ENCODE results near the gene CAPN1. TPM values are rescaled to one million over a fixed set of nuclear protein-coding genes. Genes with fewer than 3 reads are reported as not detected.
A peak's percentile ranks its signal among the peaks of the same experiment; 100 is the strongest.

Gene CAPN1
- total RNA-seq, 2 donors from 2014 or later: 325 to 416 TPM

- no peak for TF ChIP-seq CTCF (IDR thresholded peaks at IDR 0.05)
- DNase-seq: no peak
- Histone ChIP-seq H3K36me3 (peaks cover 18% of the 10 kb centered on the region), H3K4me3 (no peak overlapping the region), H3K4me1 (peaks cover 12% of the 10 kb centered on the region), H3K27ac (no peak overlapping the region), H3K27me3 (no peaks in the 10 kb centered on the region), H3K9me3 (no peaks in the 10 kb centered on the region), H3K9ac (ENCODE audit: low read depth in 2 of 2, low read length in 2 of 2) (no peak overlapping the region)
- intact Hi-C loops (cut with DNase I): loop anchor here (5.0 kb wide), 2 partner anchors 47 to 62 kb away; partner anchors contain the start of genes FAU and MRPL49
These were observed 2.4 kb downstream of the CAPN1 start for GRCh38 chr11:65184146-65184545.

DNA sequence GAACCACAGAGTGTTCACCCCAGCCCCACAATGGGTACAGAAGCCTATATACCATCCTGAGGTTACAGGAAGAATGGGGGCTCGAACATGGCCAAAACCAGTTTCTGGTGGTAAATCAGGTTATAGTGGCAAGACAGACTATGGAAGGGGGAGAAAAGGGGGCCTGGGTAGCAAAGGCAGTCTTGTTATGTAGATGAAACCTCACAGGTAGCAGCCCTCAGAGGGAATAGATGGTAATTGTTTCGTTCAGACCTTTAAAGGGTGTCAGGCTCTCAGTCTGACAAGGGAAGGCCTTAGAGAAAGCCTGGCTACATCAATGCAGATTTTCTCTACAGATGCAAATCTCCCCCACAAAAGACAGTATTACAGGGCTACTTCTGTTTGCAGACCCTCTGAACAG is 3.4 kb downstream of the CAPN1 start:
- no peak for TF ChIP-seq CTCF (IDR thresholded peaks at IDR 0.05)
- intact Hi-C loops (cut with DNase I): no loop called here
- Histone ChIP-seq H3K27ac (no peak overlapping the region), H3K27me3 (no peaks in the 10 kb centered on the region), H3K9me3 (no peaks in the 10 kb centered on the region), H3K9ac (ENCODE audit: low read depth in 2 of 2, low read length in 2 of 2) (no peak overlapping the region), H3K4me1 (peaks cover 12% of the 10 kb centered on the region), H3K36me3 (peaks cover 18% of the 10 kb centered on the region), H3K4me3 (no peak overlapping the region)
- no peak for DNase-seq

DNA sequence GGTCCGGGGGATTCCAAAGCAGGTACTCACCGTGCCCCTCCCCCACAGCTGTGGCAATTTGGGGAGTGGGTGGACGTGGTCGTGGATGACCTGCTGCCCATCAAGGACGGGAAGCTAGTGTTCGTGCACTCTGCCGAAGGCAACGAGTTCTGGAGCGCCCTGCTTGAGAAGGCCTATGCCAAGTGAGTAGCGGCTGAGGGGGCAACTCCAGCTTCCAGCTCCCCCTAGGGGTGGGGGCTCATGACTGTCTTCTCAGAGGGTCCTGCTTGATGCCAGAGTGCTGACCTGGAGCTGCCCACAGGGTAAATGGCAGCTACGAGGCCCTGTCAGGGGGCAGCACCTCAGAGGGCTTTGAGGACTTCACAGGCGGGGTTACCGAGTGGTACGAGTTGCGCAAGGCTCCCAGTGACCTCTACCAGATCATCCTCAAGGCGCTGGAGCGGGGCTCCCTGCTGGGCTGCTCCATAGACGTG is 4.2 kb downstream of the CAPN1 start:
- Histone ChIP-seq H3K4me3 (no peak overlapping the region), H3K36me3 (peaks cover 18% of the 10 kb centered on the region), H3K27me3 (no peaks in the 10 kb centered on the region), H3K9me3 (no peaks in the 10 kb centered on the region), H3K9ac (ENCODE audit: low read depth in 2 of 2, low read length in 2 of 2) (no peak overlapping the region), H3K27ac (no peak overlapping the region), H3K4me1 (peaks cover 12% of the 10 kb centered on the region)
- DNase-seq: no peak
- intact Hi-C loops (cut with DNase I): no loop called here
- TF ChIP-seq CTCF (IDR thresholded peaks at IDR 0.05): no peak

DNA sequence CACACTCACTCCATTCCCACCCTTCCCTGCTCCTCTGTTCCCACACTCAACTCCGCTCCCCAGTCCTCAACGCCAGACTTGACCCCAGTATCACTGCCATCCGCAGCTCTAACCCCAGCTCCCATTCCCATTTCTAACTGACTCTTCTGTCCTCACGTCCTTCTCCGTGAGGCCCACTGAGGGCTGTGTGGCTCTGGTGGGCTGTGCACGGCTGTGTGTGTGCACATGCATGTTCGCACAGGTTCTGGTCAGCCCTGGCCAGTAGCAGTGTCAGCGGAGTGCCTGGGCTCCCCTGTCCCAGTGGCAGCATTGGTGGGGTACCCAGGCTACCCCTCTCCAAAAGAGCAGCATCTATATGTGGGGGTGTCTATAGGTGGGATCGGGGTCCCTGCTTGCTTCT is 5.0 kb downstream of the CAPN1 start:
- H3K4me3 ChIP-seq: no peak overlapping the region
- H3K9ac ChIP-seq (ENCODE audit: low read depth in 2 of 2, low read length in 2 of 2): no peak overlapping the region
- peaks cover 18% of the 10 kb centered on the region for H3K36me3 ChIP-seq
- H3K4me1 ChIP-seq: peaks cover 12% of the 10 kb centered on the region
- no peaks in the 10 kb centered on the region for H3K9me3 ChIP-seq
- intact Hi-C loops (cut with DNase I): no loop called here
- H3K27ac ChIP-seq: no peak overlapping the region
- H3K27me3 ChIP-seq: no peaks in the 10 kb centered on the region
- no peak for TF ChIP-seq CTCF (IDR thresholded peaks at IDR 0.05)
- DNase-seq: no peak

DNA sequence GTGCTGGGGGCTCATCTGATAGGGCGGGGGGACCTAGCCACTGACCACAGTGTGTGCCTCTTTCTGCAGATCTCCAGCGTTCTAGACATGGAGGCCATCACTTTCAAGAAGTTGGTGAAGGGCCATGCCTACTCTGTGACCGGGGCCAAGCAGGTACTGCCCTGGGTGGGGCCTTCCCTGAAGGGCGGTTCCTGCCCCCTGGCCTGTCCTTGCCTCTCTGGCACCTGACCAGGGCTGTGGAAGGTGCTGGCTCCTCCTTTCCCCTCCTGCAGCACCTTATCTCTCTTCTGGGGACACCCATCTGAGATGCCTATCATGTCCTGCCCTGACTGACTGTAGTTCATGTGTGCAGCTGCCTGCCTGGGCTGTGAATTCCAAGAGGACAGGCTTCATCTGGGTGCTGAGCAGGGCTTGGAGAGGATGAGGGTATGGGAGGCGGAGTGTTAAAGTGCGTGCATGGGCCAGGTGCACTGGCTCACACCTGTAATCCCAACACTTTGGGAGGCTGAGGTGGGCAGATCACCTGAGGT is 5.5 kb downstream of the CAPN1 start:
- Histone ChIP-seq H3K9ac (ENCODE audit: low read depth in 2 of 2, low read length in 2 of 2) (no peak overlapping the region), H3K9me3 (no peaks in the 10 kb centered on the region), H3K4me1 (peaks cover 12% of the 10 kb centered on the region), H3K4me3 (no peak overlapping the region), H3K36me3 (peaks cover 18% of the 10 kb centered on the region), H3K27ac (no peak overlapping the region), H3K27me3 (no peaks in the 10 kb centered on the region)
- TF ChIP-seq CTCF (IDR thresholded peaks at IDR 0.05): no peak
- DNase-seq: peak; percentile 58
- intact Hi-C loops (cut with DNase I): no loop called here

Data from colonic mucosa (tissue), 4 donors.